NCI-H1048 (cell line): ENCODE results near the gene HSPA1B.
A peak's percentile ranks its signal among the peaks of the same experiment; 100 is the strongest.
"Not testable (repeated sequence)": the region's sequence is repeated elsewhere in the genome, so short reads cannot be mapped to it uniquely, and the experiment has no call there.

Experiments
- DNase-seq: peaks from one replicate; lab custom pipeline; 2025; lab: John Stamatoyannopoulos, UW

The HSPA1B gene

GRCh38 chr6:31827286-31828079, at the start of gene HSPA1B:
HSPA1B (plus strand) TSS chr6:31827738; CDS start chr6:31827951, 213 bp downstream.
- peak; percentile 100 for DNase-seq

DNA sequence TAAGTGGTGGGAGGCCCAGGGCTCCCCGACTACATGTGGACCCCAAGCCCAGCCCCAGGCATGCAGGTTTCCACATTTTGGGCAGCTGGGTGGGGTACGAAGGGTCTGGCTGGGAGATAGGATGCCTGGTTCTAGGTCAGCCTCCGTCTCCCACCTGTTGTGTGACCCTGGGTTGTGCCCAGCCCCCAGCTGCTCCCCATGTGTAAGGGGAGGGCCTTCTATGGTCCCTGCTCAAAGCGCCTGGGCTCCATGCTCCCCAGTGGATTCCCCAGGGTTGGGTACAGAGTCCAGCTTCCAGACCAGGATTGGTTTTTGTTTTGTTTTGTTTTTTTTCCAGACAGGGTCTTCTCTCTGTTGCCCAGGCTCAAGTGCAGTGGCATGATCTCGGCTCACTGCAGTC, 49.3 kb upstream of the HSPA1B start:
- no peak for DNase-seq

DNA sequence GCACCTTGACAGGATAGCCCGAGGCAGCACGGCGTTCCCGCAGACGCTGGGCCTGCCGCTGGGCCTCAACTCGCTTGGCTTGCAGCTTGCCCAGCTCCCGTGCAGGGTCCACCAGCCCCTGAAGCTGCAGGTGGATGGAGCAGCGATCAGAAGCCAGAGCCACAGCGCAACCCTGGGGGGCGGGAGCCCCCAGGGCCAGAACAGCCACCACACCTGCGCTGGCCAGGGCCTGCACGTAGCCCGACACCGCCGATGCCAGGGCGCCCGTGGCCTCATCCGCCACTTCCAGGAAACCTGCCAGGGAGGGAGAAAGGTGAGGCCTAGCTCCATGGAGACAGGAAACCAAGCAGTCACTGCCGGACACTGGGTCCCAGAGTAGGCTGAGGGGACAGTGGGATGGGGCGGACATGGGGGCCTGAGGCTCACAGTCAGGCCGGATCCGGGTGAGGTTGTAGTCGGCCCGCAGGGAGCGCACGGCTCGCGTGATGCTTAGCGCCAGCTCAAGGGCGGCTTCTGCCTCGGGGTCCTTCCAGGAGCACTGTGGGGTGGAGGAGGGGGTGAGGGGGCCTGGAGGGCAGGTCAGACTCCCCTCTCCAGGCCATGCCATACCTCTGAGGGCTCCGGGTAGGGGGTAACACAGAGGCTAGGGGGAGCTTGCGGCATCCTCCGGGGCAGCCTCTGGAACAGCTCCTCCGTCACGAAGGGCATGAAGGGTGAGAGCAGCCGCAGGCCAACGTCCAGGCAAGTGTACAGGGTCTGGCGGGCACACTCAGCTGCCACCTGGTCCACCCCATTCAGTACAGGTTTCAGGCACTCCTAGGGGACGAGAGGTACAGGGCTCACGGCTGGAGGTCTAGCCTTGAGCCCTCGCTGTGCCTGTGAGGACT, 48.3 kb upstream of the HSPA1B start:
- DNase-seq: no peak

GRCh38 chr6:31779908-31780307, 47.6 kb upstream of the HSPA1B start:
- DNase-seq: no peak

GRCh38 chr6:31780507-31781243, 46.9 kb upstream of the HSPA1B start:
- no peak for DNase-seq

- DNase-seq: no peak
Measured at GRCh38 chr6:31781244-31782125, 46.1 kb upstream of the HSPA1B start.

- no peak for DNase-seq
Measured at GRCh38 chr6:31782126-31782855, 45.2 kb upstream of the HSPA1B start.

DNA sequence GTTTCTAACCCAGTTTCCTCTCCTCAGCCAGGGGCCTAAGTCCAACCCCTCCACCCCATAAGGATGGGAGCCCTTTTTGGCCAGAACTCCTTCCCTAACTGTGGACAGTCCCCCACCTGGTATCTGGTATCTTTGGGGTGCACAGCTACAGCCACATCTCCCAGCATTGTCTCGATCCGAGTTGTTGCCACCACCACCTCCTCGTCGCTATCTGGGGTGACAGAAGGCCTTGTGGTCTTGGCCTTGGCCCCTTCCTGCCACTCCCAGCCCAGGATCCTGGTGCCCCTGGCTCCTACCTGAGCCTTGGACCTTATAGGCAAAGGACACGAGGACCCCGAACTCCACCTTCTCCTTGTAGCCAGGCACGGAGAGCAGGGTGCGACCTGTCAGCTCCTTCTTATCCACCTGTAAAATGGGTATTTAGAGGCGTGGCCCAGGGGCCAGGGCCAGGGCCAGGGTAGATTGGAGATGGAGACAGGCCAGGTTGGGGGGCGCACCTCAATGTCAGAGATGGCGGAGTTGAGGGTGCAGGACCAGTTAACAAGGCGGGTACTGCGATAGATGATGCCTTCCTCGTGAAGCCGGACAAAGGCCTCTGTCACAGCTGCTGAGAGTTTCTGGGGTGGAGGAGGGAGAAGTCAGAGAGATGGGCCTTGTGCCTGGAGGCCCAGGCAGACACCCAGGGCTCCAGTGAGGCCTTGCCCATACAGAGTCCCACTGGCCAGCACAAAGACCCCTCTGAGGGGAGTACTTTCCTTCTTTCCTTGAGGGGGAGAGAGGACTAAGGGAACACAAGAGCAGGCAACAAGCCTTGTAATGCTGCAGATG, 43.2 kb upstream of the HSPA1B start:
- DNase-seq: no peak

GRCh38 chr6:31785475-31785874, 42.1 kb upstream of the HSPA1B start:
- no peak for DNase-seq

- DNase-seq: no peak
Measured at GRCh38 chr6:31791324-31792089, 36.0 kb upstream of the HSPA1B start.

DNA sequence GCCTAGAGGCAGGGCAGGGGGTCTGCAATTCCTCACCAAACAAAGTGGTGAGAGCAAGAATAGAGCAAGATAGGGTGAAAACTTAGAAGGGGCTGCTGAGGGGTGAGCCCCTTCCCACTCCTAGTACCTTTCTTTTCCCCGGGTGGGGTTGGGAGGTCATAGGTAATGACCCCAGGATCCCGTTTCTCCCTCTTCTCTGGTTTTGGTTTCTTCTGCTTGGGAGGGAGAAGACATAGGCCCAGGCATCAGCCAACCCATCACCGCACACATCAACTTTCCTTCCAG, 35.5 kb upstream of the HSPA1B start:
- DNase-seq: no peak

DNA sequence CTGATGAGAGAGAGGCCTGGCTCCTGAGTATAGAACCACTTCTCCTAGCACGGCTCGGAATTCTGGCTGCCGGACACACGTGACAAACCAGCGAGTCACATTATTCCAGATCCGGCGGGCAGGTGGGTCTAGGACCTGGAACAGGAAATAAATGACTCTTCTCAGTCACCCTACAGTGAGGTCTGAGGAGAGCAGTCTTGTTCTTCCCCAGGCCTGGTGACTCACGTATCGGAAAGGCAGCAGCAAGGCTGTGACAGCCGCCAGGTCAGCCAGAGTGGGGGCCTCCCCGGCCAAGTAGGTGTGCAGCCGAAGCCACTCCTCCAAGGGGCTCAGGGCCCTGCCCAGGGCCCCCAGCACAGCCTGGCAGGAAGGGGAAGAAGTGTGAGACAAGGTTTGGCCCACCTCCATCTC, 34.8 kb upstream of the HSPA1B start:
- no peak for DNase-seq

- not testable (repeated sequence) for DNase-seq
Measured at GRCh38 chr6:31793927-31794245, 33.7 kb upstream of the HSPA1B start.

- DNase-seq: no peak
Measured at GRCh38 chr6:31794294-31794865, 33.2 kb upstream of the HSPA1B start.

- no peak for DNase-seq
Measured at GRCh38 chr6:31794866-31795615, 32.5 kb upstream of the HSPA1B start.

DNA sequence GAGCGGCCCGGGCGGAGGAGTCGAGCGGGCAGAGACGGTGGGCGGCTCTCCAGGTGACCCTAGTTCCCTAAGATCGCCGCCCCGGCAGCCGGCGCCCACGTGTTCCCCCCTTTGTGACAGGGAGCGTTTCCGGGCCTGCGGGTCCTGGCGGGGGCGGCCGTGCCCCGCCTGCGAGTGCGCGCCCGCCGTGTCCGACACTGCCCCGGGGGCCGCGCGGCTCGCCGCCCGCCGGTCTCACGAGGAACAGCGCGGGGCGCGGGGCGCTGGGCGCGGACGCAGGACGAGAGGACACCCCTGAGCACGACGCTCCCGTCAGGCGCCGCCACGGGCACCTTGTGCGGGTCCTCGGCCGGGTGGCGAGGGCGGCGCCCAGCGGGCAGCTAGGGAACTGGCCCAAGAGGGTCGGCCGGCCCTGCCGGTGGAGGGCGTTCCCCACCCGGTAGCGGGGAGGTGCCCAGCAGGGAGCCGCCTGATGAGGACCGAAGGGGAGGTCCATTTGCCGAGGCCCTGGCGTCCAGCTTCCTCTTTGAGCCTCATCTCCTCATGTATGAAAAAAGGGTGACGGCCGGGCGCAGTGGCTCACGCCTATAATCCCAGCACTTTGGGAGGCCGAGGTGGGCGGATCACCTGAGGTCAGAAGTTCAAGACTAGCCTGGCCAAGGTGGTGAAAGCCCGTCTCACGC, 31.8 kb upstream of the HSPA1B start, which contains the start of gene VARS1:
TSS of gene VARS1 (minus strand) at position 137 of the 683 bp plus-strand sequence. CDS start 535 bp downstream, outside the sequence.
- peak; percentile 49 for DNase-seq

- DNase-seq: no peak
Measured at GRCh38 chr6:31796993-31797385, 30.5 kb upstream of the HSPA1B start.

DNA sequence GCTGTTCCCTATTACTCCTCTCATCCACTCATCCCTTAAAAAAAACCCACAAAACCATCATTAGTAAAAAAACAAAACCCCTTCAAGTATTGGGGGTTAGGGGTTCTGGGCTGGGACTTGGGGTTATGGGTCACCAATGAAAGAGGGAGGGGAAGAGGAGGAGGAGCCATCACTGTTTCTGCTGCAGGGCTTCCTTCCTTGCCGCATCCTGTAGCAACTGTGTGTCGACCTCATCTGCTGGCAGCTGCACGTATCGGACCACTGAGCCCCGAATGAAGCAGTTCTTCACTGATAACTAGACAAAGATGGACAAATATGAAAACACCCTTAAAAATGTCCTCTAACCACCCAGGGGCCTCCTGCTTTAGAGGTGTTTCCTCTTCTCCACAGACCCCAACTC, 29.9 kb upstream of the HSPA1B start:
- no peak for DNase-seq
